Neural progenitor cell (in vitro differentiated cells): ENCODE data around the gene POLR3A. TPM values are rescaled to one million over a fixed set of nuclear protein-coding genes. Genes with fewer than 3 reads are reported as not detected.

Source experiments
- DNase-seq: peaks from one replicate; pipeline ENCODE4 v3.0.0-alpha.2; 2016; ENCODE audit warnings: low spot score
- H2AFZ ChIP-seq: fragments of 200-600 bp; sonication (generic); replicated peaks from 2 replicates; pipeline ENCODE4 v1.6.1; 2016; ENCODE audit warnings: antibody characterized with exemption
- H3F3A ChIP-seq: fragments of 200-600 bp; sonication (generic); 2 replicates; pipeline ENCODE4 v1.6.1; 2016; ENCODE audit warnings: antibody characterized with exemption, low read depth
- H3K27ac ChIP-seq: fragments of 200-600 bp; sonication (generic); 2 replicates; pipeline ENCODE4 v1.5.1; 2016; ENCODE audit warnings: mild to moderate bottlenecking
- H3K27me3 ChIP-seq: fragments of 200-600 bp; sonication (generic); 2 replicates; pipeline ENCODE4 v1.6.1; 2016; ENCODE audit warnings: mild to moderate bottlenecking, moderate library complexity
- H3K36me3 ChIP-seq: fragments of 200-600 bp; sonication (generic); 2 replicates; pipeline ENCODE4 v1.5.1; 2016
- H3K4me1 ChIP-seq: fragments of 200-600 bp; sonication (generic); 2 replicates; pipeline ENCODE4 v1.6.1; 2016; ENCODE audit warnings: mixed run types
- H3K4me2 ChIP-seq: fragments of 200-600 bp; sonication (generic); 2 replicates; pipeline ENCODE4 v1.6.1; 2016
- H3K4me3 ChIP-seq: fragments of 200-600 bp; sonication (generic); 2 replicates; pipeline ENCODE4 v1.5.1; 2016
- H3K79me2 ChIP-seq: fragments of 200-600 bp; sonication (generic); 2 replicates; pipeline ENCODE4 v1.6.1; 2016; ENCODE audit warnings: low read depth
- H3K9ac ChIP-seq: fragments of 200-600 bp; sonication (generic); 2 replicates; pipeline ENCODE4 v1.6.1; 2016
- H3K9me3 ChIP-seq: fragments of 200-600 bp; sonication (generic); 2 replicates; pipeline ENCODE4 v1.5.1; 2016; ENCODE audit warnings: low read depth
- H4K20me1 ChIP-seq: fragments of 200-600 bp; sonication (generic); 2 replicates; pipeline ENCODE4 v1.6.1; 2016; ENCODE audit warnings: low read depth
- H3K27ac Mint-ChIP-seq: 3 replicates; pipeline ENCODE4 v1.8.0; 2021; ENCODE audit warnings: mixed read lengths
- H3K27me3 Mint-ChIP-seq: 2 replicates; pipeline ENCODE4 v1.8.0; 2022; ENCODE audit warnings: low read depth, mild to moderate bottlenecking, inconsistent platforms, moderate library complexity, mixed read lengths; ENCODE audit not compliant: insufficient read depth
- H3K36me3 Mint-ChIP-seq: 3 replicates; pipeline ENCODE4 v1.8.0; 2021; ENCODE audit warnings: mixed read lengths
- H3K4me1 Mint-ChIP-seq: 3 replicates; pipeline ENCODE4 v1.8.0; 2021; ENCODE audit warnings: mixed read lengths
- H3K4me3 Mint-ChIP-seq: 3 replicates; pipeline ENCODE4 v1.8.0; 2021; ENCODE audit warnings: mild to moderate bottlenecking, moderate library complexity, mixed read lengths
- H3K9me3 Mint-ChIP-seq: 3 replicates; pipeline ENCODE4 v1.8.0; 2020; ENCODE audit warnings: mixed read lengths
- EZH2 ChIP-seq: fragments of 200-600 bp; sonication (generic); IDR thresholded peaks from 2 replicates; pipeline ENCODE4 v1.6.1; 2017; ENCODE audit warnings: antibody characterized with exemption, mild to moderate bottlenecking, moderate library complexity
- EZH2phosphoT487 ChIP-seq: fragments of 200-600 bp; sonication (generic); IDR thresholded peaks from 2 replicates; pipeline ENCODE4 v1.6.1; 2017; ENCODE audit warnings: antibody characterized with exemption
- total RNA-seq: library from RNA; depleted of rRNA; stranded (reverse); fragments of >200 nt; gene quantifications from 2 replicates; pipeline ENCODE4 v1.2.3, GENCODE V29; 2015; ENCODE audit warnings: low replicate concordance
- TF ChIP-seq, protein P1 (sequence below): fragments of 200-600 bp; sonication (generic); IDR thresholded peaks from 2 replicates; pipeline ENCODE4 v1.5.1; 2017; ENCODE audit warnings: antibody characterized with exemption, mild to moderate bottlenecking

The POLR3A gene
- total RNA-seq, 1 donor from 2014 or later, result 16.0 TPM

DNA sequence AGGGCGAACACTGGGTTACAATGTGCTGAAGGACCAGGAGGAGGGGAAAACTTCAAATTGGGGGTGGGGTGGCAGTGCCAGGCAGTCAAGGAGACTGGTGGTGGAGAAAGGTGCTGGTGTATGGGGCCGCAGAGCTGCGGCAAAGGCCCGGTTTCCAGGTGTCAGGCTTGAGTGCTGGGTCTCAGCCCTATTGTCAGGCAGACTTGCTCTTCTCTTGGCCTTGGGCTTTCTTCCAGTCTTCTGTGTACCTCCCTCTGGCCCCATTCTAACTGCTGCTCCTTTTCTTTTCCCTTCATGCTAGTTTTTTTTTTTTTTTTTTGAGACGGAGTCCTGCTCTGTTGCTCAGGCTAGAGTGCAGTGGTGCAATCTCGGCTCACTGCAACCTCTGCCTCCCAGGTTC, 51.0 kb downstream of the POLR3A start:
- DNase-seq, result no peak
- Mint-ChIP-seq H3K4me3 (no peak overlapping the region), H3K27ac (no peak overlapping the region), H3K4me1 (peaks cover 2% of the 10 kb centered on the region), H3K9me3 (no peaks in the 10 kb centered on the region), H3K27me3 (no peaks in the 10 kb centered on the region), H3K36me3 (peaks cover 43% of the 10 kb centered on the region)
- H4K20me1 ChIP-seq, result peaks cover 7% of the 10 kb centered on the region
- no peak overlapping the region for H3K27ac ChIP-seq
- no peaks in the 10 kb centered on the region for H3K4me1 ChIP-seq
- H3K4me3 ChIP-seq, result no peak overlapping the region
- no peaks in the 10 kb centered on the region for H3K79me2 ChIP-seq
- H2AFZ ChIP-seq, result no peak overlapping the region
- peaks cover 7% of the 10 kb centered on the region for H3F3A ChIP-seq
- H3K9ac ChIP-seq, result no peak overlapping the region
- no peak overlapping the region for H3K4me2 ChIP-seq
- no peaks in the 10 kb centered on the region for H3K36me3 ChIP-seq
- TF ChIP-seq EZH2 (no peak), EZH2phosphoT487 (no peak)
- TF ChIP-seq, protein P1, sequence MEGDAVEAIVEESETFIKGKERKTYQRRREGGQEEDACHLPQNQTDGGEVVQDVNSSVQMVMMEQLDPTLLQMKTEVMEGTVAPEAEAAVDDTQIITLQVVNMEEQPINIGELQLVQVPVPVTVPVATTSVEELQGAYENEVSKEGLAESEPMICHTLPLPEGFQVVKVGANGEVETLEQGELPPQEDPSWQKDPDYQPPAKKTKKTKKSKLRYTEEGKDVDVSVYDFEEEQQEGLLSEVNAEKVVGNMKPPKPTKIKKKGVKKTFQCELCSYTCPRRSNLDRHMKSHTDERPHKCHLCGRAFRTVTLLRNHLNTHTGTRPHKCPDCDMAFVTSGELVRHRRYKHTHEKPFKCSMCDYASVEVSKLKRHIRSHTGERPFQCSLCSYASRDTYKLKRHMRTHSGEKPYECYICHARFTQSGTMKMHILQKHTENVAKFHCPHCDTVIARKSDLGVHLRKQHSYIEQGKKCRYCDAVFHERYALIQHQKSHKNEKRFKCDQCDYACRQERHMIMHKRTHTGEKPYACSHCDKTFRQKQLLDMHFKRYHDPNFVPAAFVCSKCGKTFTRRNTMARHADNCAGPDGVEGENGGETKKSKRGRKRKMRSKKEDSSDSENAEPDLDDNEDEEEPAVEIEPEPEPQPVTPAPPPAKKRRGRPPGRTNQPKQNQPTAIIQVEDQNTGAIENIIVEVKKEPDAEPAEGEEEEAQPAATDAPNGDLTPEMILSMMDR, result no peak
- H3K9me3 ChIP-seq, result no peaks in the 10 kb centered on the region
- H3K27me3 ChIP-seq, result no peaks in the 10 kb centered on the region

GRCh38 chr10:77977934-77978333, 51.4 kb downstream of the POLR3A start:
- no peak overlapping the region for H3K4me3 ChIP-seq
- DNase-seq, result no peak
- H4K20me1 ChIP-seq, result peaks cover 7% of the 10 kb centered on the region
- no peak overlapping the region for H2AFZ ChIP-seq
- no peak overlapping the region for H3K27ac ChIP-seq
- H3K27me3 ChIP-seq, result no peaks in the 10 kb centered on the region
- Mint-ChIP-seq H3K4me3 (no peak overlapping the region), H3K27me3 (no peaks in the 10 kb centered on the region), H3K9me3 (no peaks in the 10 kb centered on the region), H3K4me1 (no peaks in the 10 kb centered on the region), H3K27ac (no peak overlapping the region), H3K36me3 (peaks cover 43% of the 10 kb centered on the region)
- H3K4me1 ChIP-seq, result no peaks in the 10 kb centered on the region
- H3K9ac ChIP-seq, result no peak overlapping the region
- no peak for TF ChIP-seq EZH2
- TF ChIP-seq, protein P1, result no peak
- no peak for TF ChIP-seq EZH2phosphoT487
- no peaks in the 10 kb centered on the region for H3K79me2 ChIP-seq
- H3F3A ChIP-seq, result peaks cover 7% of the 10 kb centered on the region
- H3K36me3 ChIP-seq, result no peaks in the 10 kb centered on the region
- no peaks in the 10 kb centered on the region for H3K9me3 ChIP-seq
- no peak overlapping the region for H3K4me2 ChIP-seq

GRCh38 chr10:77977016-77977415, 52.3 kb downstream of the POLR3A start:
- Mint-ChIP-seq H3K27ac (no peak overlapping the region), H3K4me3 (no peak overlapping the region), H3K36me3 (peaks cover 39% of the 10 kb centered on the region), H3K9me3 (no peaks in the 10 kb centered on the region), H3K4me1 (peaks cover 3% of the 10 kb centered on the region), H3K27me3 (no peaks in the 10 kb centered on the region)
- Histone ChIP-seq H3K9ac (no peak overlapping the region), H3K27me3 (no peaks in the 10 kb centered on the region), H3K4me3 (no peak overlapping the region), H3K4me2 (no peak overlapping the region), H3K27ac (no peak overlapping the region), H4K20me1 (peaks cover 7% of the 10 kb centered on the region), H3K9me3 (no peaks in the 10 kb centered on the region), H3F3A (peaks cover 10% of the 10 kb centered on the region), H3K36me3 (no peaks in the 10 kb centered on the region), H3K79me2 (no peaks in the 10 kb centered on the region), H2AFZ (no peak overlapping the region), H3K4me1 (no peaks in the 10 kb centered on the region)
- no peak for TF ChIP-seq EZH2phosphoT487
- no peak for TF ChIP-seq EZH2
- TF ChIP-seq, protein P1, result no peak
- no peak for DNase-seq
